DOHH2 (cell line): Measurements from ENCODE around the gene PDE6G.

Source experiments
- H3F3A ChIP-seq: fragments of 200-600 bp; sonication (generic), shearing (Covaris generic); 2 replicates; pipeline ENCODE4 v1.6.0; 2016; ENCODE audit warnings: antibody characterized with exemption, mild to moderate bottlenecking; ENCODE audit not compliant: control insufficient read depth, insufficient read depth
- H3K27ac ChIP-seq: fragments of 200-600 bp; sonication (generic); 2 replicates; pipeline ENCODE4 v1.5.1; 2014; ENCODE audit warnings: low read depth, mild to moderate bottlenecking, low read length, moderate library complexity
- H3K27me3 ChIP-seq: fragments of 200-600 bp; sonication (generic); 2 replicates; pipeline ENCODE4 v1.6.1; 2014; ENCODE audit warnings: mild to moderate bottlenecking, low read length, mixed read lengths; ENCODE audit not compliant: control insufficient read depth
- H3K36me3 ChIP-seq: fragments of 200-600 bp; sonication (generic); 2 replicates; pipeline ENCODE4 v1.6.1; 2014; ENCODE audit warnings: mild to moderate bottlenecking, low read length, moderate library complexity, mixed read lengths; ENCODE audit not compliant: control insufficient read depth
- H3K4me1 ChIP-seq: fragments of 200-600 bp; sonication (generic); 2 replicates; pipeline ENCODE4 v1.6.1; 2014; ENCODE audit warnings: mild to moderate bottlenecking, low read length, mixed read lengths; ENCODE audit not compliant: control insufficient read depth
- H3K4me2 ChIP-seq: fragments of 200-600 bp; sonication (generic); 2 replicates; pipeline ENCODE4 v1.6.0; 2014; ENCODE audit warnings: mild to moderate bottlenecking, low read length, moderate library complexity
- H3K4me3 ChIP-seq: fragments of 200-600 bp; sonication (generic); 2 replicates; pipeline ENCODE4 v1.5.1; 2014; ENCODE audit warnings: mild to moderate bottlenecking, low read length, mixed read lengths
- H3K79me2 ChIP-seq: fragments of 200-600 bp; sonication (generic); 2 replicates; pipeline ENCODE4 v1.6.1; 2014; ENCODE audit warnings: mild to moderate bottlenecking, low read length, mixed read lengths; ENCODE audit not compliant: control insufficient read depth
- H3K9me2 ChIP-seq: fragments of 200-600 bp; sonication (generic); replicated peaks from 2 replicates; pipeline ENCODE4 v1.6.1; 2014; ENCODE audit warnings: mild to moderate bottlenecking, low read length, mixed read lengths; ENCODE audit not compliant: control insufficient read depth
- H3K9me3 ChIP-seq: fragments of 200-600 bp; sonication (generic); 2 replicates; pipeline ENCODE4 v1.6.1; 2014; ENCODE audit warnings: antibody characterized with exemption, low read length, mixed read lengths; ENCODE audit not compliant: control insufficient read depth, insufficient read depth
- H4K20me1 ChIP-seq: fragments of 200-600 bp; sonication (generic); 2 replicates; pipeline ENCODE4 v1.6.0; 2014; ENCODE audit warnings: low read depth, mild to moderate bottlenecking, antibody characterized with exemption, low read length, moderate library complexity; ENCODE audit not compliant: control insufficient read depth, insufficient read depth
- CTCF ChIP-seq: fragments of 200-600 bp; sonication (generic); IDR thresholded peaks from one replicate; pipeline ENCODE4 v1.5.1; 2014; ENCODE audit warnings: antibody characterized with exemption, mild to moderate bottlenecking, low read depth, low read length; ENCODE audit not compliant: poor library complexity, severe bottlenecking
- EZH2phosphoT487 ChIP-seq: fragments of 200-600 bp; sonication (generic); IDR thresholded peaks from 2 replicates; pipeline ENCODE4 v1.6.1; 2017; ENCODE audit warnings: borderline replicate concordance, mild to moderate bottlenecking, antibody characterized with exemption, low read length, moderate library complexity, mixed read lengths

The PDE6G gene

GRCh38 chr17:81666092-81666341 is 9.7 kb upstream of the PDE6G start:
- Histone ChIP-seq H3K27ac (peak overlapping the region; percentile 79), H3K27me3 (no peaks in the 10 kb centered on the region), H3K4me2 (peak overlapping the region; percentile 100), H3K36me3 (peaks cover 64% of the 10 kb centered on the region), H3K9me2 (no peaks in the 10 kb centered on the region), H3K9me3 (no peaks in the 10 kb centered on the region), H4K20me1 (no peaks in the 10 kb centered on the region), H3F3A (peaks cover 10% of the 10 kb centered on the region), H3K4me1 (peaks cover 25% of the 10 kb centered on the region), H3K4me3 (peak overlapping the region; percentile 97), H3K79me2 (peaks cover 58% of the 10 kb centered on the region)
- TF ChIP-seq EZH2phosphoT487 (no peak), CTCF (no peak)

GRCh38 chr17:81665205-81666091 is 9.1 kb upstream of the PDE6G start:
- H3K79me2 ChIP-seq = peaks cover 57% of the 10 kb centered on the region

GRCh38 chr17:81664051-81664470 is 7.7 kb upstream of the PDE6G start:
- Histone ChIP-seq H3K4me3 (no peak overlapping the region), H4K20me1 (no peaks in the 10 kb centered on the region), H3K9me2 (no peaks in the 10 kb centered on the region), H3K27me3 (no peaks in the 10 kb centered on the region), H3K27ac (no peak overlapping the region), H3K79me2 (peaks cover 44% of the 10 kb centered on the region), H3K9me3 (no peaks in the 10 kb centered on the region), H3F3A (peaks cover 12% of the 10 kb centered on the region), H3K36me3 (peaks cover 45% of the 10 kb centered on the region), H3K4me2 (no peak overlapping the region), H3K4me1 (peaks cover 38% of the 10 kb centered on the region)
- TF ChIP-seq CTCF (no peak), EZH2phosphoT487 (no peak)

More at GRCh38 chr17:81665205-81666091, 9.1 kb upstream of the PDE6G start:
- no peak for TF ChIP-seq CTCF
- TF ChIP-seq EZH2phosphoT487 = no peak
- Histone ChIP-seq H3K4me3 (peak overlapping the region; percentile 97), H3K27ac (peak overlapping the region; percentile 79), H3K4me2 (peak overlapping the region; percentile 100), H3K9me3 (no peaks in the 10 kb centered on the region), H3K27me3 (no peaks in the 10 kb centered on the region), H3K36me3 (peaks cover 59% of the 10 kb centered on the region), H4K20me1 (no peaks in the 10 kb centered on the region), H3K9me2 (no peaks in the 10 kb centered on the region), H3F3A (peaks cover 10% of the 10 kb centered on the region), H3K4me1 (peaks cover 26% of the 10 kb centered on the region)
